AG04450 (cell line): Measurements from ENCODE around the gene SBNO1. TPM values are rescaled to one million over a fixed set of nuclear protein-coding genes. Genes with fewer than 3 reads are reported as not detected.

Experiments used
- CTCF ChIA-PET: fragments of 300-600, 350-600 bp; formaldehyde crosslinking; extraction: SDS; loops from one replicate; lab custom pipeline; 2022; ENCODE audit warnings: antibody characterized with exemption, inconsistent platforms; lab: Charles Lee
- POLR2A ChIA-PET: fragments of 350-600 bp; formaldehyde crosslinking; extraction: SDS; loops from one replicate; lab custom pipeline; 2021; ENCODE audit warnings: antibody characterized with exemption, inconsistent platforms; lab: Yijun Ruan, JAX
- DNase-seq: peaks from one replicate; pipeline ENCODE4 v3.0.0-alpha.2; 2011; ENCODE audit warnings: low read depth, low spot score
- H3K27ac ChIP-seq: one replicate; pipeline ENCODE4 v1.5.1; 2012; ENCODE audit warnings: low read depth, low read length, control low read depth
- H3K27me3 ChIP-seq: one replicate; pipeline ENCODE4 v1.6.0; 2012; ENCODE audit warnings: low read length; ENCODE audit not compliant: control insufficient read depth, insufficient read depth
- H3K4me3 ChIP-seq: 2 replicates; pipeline ENCODE4 v1.5.1; 2011; ENCODE audit warnings: mild to moderate bottlenecking, low read depth, low read length, control low read depth
- H3K9me3 ChIP-seq: 2 replicates; pipeline ENCODE4 v1.5.1; 2012; ENCODE audit warnings: low read length; ENCODE audit not compliant: control insufficient read depth, insufficient read depth
- CTCF ChIP-seq: IDR thresholded peaks from 2 replicates; pipeline ENCODE4 v1.5.1; 2011; ENCODE audit warnings: low read depth, low read length, control low read depth, inconsistent platforms
- polyA plus RNA-seq: library from polyadenylated mRNA; depleted of rRNA; stranded (reverse); fragments of >200 nt; gene quantifications from 2 replicates; pipeline ENCODE4 v1.2.3, GENCODE V29; 2011

The SBNO1 gene
- polyA plus RNA-seq, 1 experiment = 16.0 TPM

GRCh38 chr12:123267991-123268843, 96.4 kb downstream of the SBNO1 start:
- no peaks in the 10 kb centered on the region for H3K27me3 ChIP-seq
- no peak for DNase-seq
- no peak for TF ChIP-seq CTCF
- ChIA-PET CTCF (interaction anchor here (1.4 kb wide), 1 partner anchor 10 kb away, joined by 3 read pairs; no protein-coding TSS in a partner anchor), POLR2A (interaction anchor here (0.6 to 1.4 kb wide), 2 partner anchors 15 to 32 kb away, joined by 3 read pairs; no protein-coding TSS in a partner anchor)
- H3K4me3 ChIP-seq = no peak overlapping the region
- H3K27ac ChIP-seq = peak overlapping the region; percentile 11
- no peaks in the 10 kb centered on the region; the same call in 1 of the 2 replicates for H3K9me3 ChIP-seq

GRCh38 chr12:123267335-123267920, 97.2 kb downstream of the SBNO1 start:
- ChIA-PET CTCF (no interaction called here), POLR2A (interaction anchor here (0.9 to 1.4 kb wide), 2 partner anchors 14 to 35 kb away, joined by 3 to 4 read pairs; partner anchors contain the start of genes MPHOSPH9 and MTRFR)
- no peak for TF ChIP-seq CTCF
- no peaks in the 10 kb centered on the region; the same call in 1 of the 2 replicates for H3K9me3 ChIP-seq
- DNase-seq = no peak
- H3K27me3 ChIP-seq = no peaks in the 10 kb centered on the region
- no peak overlapping the region for H3K27ac ChIP-seq
- H3K4me3 ChIP-seq = no peak overlapping the region

- H3K27me3 ChIP-seq = no peaks in the 10 kb centered on the region
- DNase-seq = no peak
- CTCF ChIA-PET = no interaction called here
- POLR2A ChIA-PET = interaction anchor here (0.9 to 1.4 kb wide), 2 partner anchors 13 to 34 kb away, joined by 3 to 4 read pairs; partner anchors contain the start of genes MPHOSPH9 and MTRFR
- H3K9me3 ChIP-seq = no peaks in the 10 kb centered on the region; the same call in 1 of the 2 replicates
- TF ChIP-seq CTCF = no peak
- H3K4me3 ChIP-seq = no peak overlapping the region
- no peak overlapping the region for H3K27ac ChIP-seq
Measured at GRCh38 chr12:123266679-123267277, 97.9 kb downstream of the SBNO1 start.

- TF ChIP-seq CTCF = no peak
- Histone ChIP-seq H3K27me3 (no peaks in the 10 kb centered on the region), H3K27ac (no peak overlapping the region), H3K9me3 (no peaks in the 10 kb centered on the region; the same call in 1 of the 2 replicates), H3K4me3 (no peak overlapping the region)
- DNase-seq = no peak
- ChIA-PET CTCF (no interaction called here), POLR2A (no interaction called here)
Measured at GRCh38 chr12:123265851-123266678, 98.6 kb downstream of the SBNO1 start.
